Right atrium auricular region (tissue), 2 donors: ENCODE results near the gene RAB11FIP4. TPM values are rescaled to one million over a fixed set of nuclear protein-coding genes. Genes with fewer than 3 reads are reported as not detected.

Experiments
- DNase-seq: peaks from one replicate; pipeline ENCODE4 v3.0.0-alpha.2; 2019; ENCODE audit warnings: low spot score
- H3K27ac ChIP-seq, 2 donors: fragments of 200-600 bp; sonication (generic); 1 replicate in 1 of 2; 2 replicates in 1 of 2; pipeline ENCODE4 v1.5.1; 2016 to 2019
- H3K27me3 ChIP-seq, 2 donors: fragments of 200-600 bp; sonication (generic); one replicate each; pipeline versions ENCODE4 v1.5.1 to v1.6.0; 2017 to 2019
- H3K36me3 ChIP-seq: fragments of 200-600 bp; sonication (generic); one replicate; pipeline ENCODE4 v1.5.1; 2016
- H3K4me1 ChIP-seq, 2 donors: fragments of 200-600 bp; sonication (generic); one replicate each; pipeline versions ENCODE4 v1.5.1 to v1.6.0; 2017 to 2019
- H3K4me3 ChIP-seq, 2 donors: fragments of 200-600 bp; sonication (generic); 1 replicate in 1 of 2; 2 replicates in 1 of 2; pipeline ENCODE4 v1.5.1; 2017 to 2019; ENCODE audit warnings: mild to moderate bottlenecking in 1 of 2, moderate library complexity in 1 of 2
- H3K9me3 ChIP-seq, 2 donors: fragments of 200-600 bp; sonication (generic); one replicate each; pipeline ENCODE4 v1.5.1; 2019
- CTCF ChIP-seq, 2 donors: fragments of 200-600 bp; sonication (generic); IDR thresholded peaks; one replicate each; pipeline ENCODE4 v1.5.1; 2019; ENCODE audit warnings: antibody characterized with exemption in 2 of 2
- total RNA-seq, 2 donors: library from RNA; depleted of rRNA; stranded (reverse); fragments of >200 nt; gene quantifications; one replicate each; pipeline ENCODE4 v1.1.0, GENCODE V29; 2016

The RAB11FIP4 gene
- total RNA-seq, 2 donors from 2014 or later, result 4.4 to 7.2 TPM

- Histone ChIP-seq H3K27ac (no peak overlapping the region), H3K4me1 (no peaks in the 10 kb centered on the region), H3K36me3 (no peaks in the 10 kb centered on the region), H3K4me3 (no peak overlapping the region), H3K9me3 (no peaks in the 10 kb centered on the region), H3K27me3 (no peaks in the 10 kb centered on the region)
- DNase-seq, result no peak
- no peak for TF ChIP-seq CTCF (IDR thresholded peaks at IDR 0.05)
Measured at GRCh38 chr17:31518478-31518877, 127.0 kb downstream of the RAB11FIP4 start.

- no peak for DNase-seq
- H3K4me1 ChIP-seq, result peaks cover 0 to 5% of the 10 kb centered on the region in 2 donors
- peaks cover 0 to 3% of the 10 kb centered on the region in 2 donors for H3K9me3 ChIP-seq
- no peaks in the 10 kb centered on the region for H3K36me3 ChIP-seq
- no peak for TF ChIP-seq CTCF (IDR thresholded peaks at IDR 0.05)
- H3K4me3 ChIP-seq, result no peak overlapping the region
- H3K27me3 ChIP-seq, result no peaks in the 10 kb centered on the region
- H3K27ac ChIP-seq, result no peak overlapping the region
Measured at GRCh38 chr17:31521632-31522283, 130.3 kb downstream of the RAB11FIP4 start.

- no peak overlapping the region for H3K4me3 ChIP-seq
- H3K36me3 ChIP-seq, result no peaks in the 10 kb centered on the region
- H3K27me3 ChIP-seq, result no peaks in the 10 kb centered on the region
- no peak overlapping the region for H3K27ac ChIP-seq
- peaks cover 0 to 3% of the 10 kb centered on the region in 2 donors for H3K9me3 ChIP-seq
- no peak for DNase-seq
- H3K4me1 ChIP-seq, result peaks cover 0 to 5% of the 10 kb centered on the region in 2 donors
- TF ChIP-seq CTCF (IDR thresholded peaks at IDR 0.05), result no peak
Measured at GRCh38 chr17:31522284-31522931, 130.9 kb downstream of the RAB11FIP4 start.

- no peak for TF ChIP-seq CTCF (IDR thresholded peaks at IDR 0.05)
- H3K27me3 ChIP-seq, result no peaks in the 10 kb centered on the region
- no peak overlapping the region for H3K27ac ChIP-seq
- no peak for DNase-seq
- H3K36me3 ChIP-seq, result no peaks in the 10 kb centered on the region
- H3K4me3 ChIP-seq, result no peak overlapping the region
- H3K9me3 ChIP-seq, result peaks cover 0 to 3% of the 10 kb centered on the region in 2 donors
- H3K4me1 ChIP-seq, result peaks cover 0 to 5% of the 10 kb centered on the region in 2 donors
Measured at GRCh38 chr17:31522987-31523495, 131.6 kb downstream of the RAB11FIP4 start.

GRCh38 chr17:31523862-31524730 is 132.6 kb downstream of the RAB11FIP4 start:
- no peak overlapping the region for H3K27ac ChIP-seq
- H3K4me3 ChIP-seq, result no peak overlapping the region
- TF ChIP-seq CTCF (IDR thresholded peaks at IDR 0.05), result no peak
- no peaks in the 10 kb centered on the region for H3K36me3 ChIP-seq
- no peak for DNase-seq
- no peaks in the 10 kb centered on the region for H3K27me3 ChIP-seq
- peaks cover 0 to 5% of the 10 kb centered on the region in 2 donors for H3K4me1 ChIP-seq
- H3K9me3 ChIP-seq, result peaks cover 0 to 3% of the 10 kb centered on the region in 2 donors
